ENCODE data around the gene ADTRP. TPM values are rescaled to one million over a fixed set of nuclear protein-coding genes. Genes with fewer than 3 reads are reported as not detected.
"Not testable (repeated sequence)": the region's sequence is repeated elsewhere in the genome, so short reads cannot be mapped to it uniquely, and the experiment has no call there.

Gene ADTRP
- total RNA-seq, 1 donor from 2014 or later: under 0.01 TPM

DNA sequence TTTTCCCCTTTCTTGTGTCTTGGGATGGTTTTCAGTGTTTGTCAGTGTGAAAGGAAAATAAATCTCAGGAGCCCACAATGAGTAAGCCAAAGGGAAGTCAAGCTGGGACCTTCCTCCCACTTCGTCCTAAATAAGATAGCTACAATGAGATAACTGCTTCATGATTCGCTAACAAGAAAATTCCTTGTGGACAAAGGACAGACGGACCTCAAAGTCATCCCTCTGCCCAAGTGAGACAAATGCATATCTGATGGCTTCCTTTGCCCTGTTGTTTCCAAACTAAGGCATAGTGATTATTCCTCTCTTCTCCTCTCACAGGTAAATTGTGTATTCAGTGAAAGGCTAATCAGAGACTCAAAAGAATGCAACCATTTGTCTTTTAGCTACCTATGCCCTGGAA, 26.1 kb upstream of the ADTRP start:
- Histone ChIP-seq H3K9me3 (ENCODE audit: control insufficient read depth in 3 of 3, low read length in 3 of 3) (no peaks in the 10 kb centered on the region), H3K4me1 (ENCODE audit: control insufficient read depth in 3 of 3, insufficient read depth in 3 of 3, low read length in 3 of 3) (peaks cover 0 to 3% (median under 1%) of the 10 kb centered on the region in 3 donors), H3K4me3 (ENCODE audit: low read length in 3 of 3) (no peak overlapping the region), H3K36me3 (ENCODE audit: control insufficient read depth in 3 of 3, insufficient read depth in 3 of 3, low read length in 3 of 3) (no peaks in the 10 kb centered on the region), H3K27me3 (ENCODE audit: control insufficient read depth in 3 of 3, insufficient read depth in 3 of 3, low read length in 3 of 3) (no peaks in the 10 kb centered on the region), H3K27ac (ENCODE audit: low read depth, low read length) (no peak overlapping the region), H3K9ac (ENCODE audit: low read depth in 1 of 3, low read length in 3 of 3) (no peak overlapping the region)

DNA sequence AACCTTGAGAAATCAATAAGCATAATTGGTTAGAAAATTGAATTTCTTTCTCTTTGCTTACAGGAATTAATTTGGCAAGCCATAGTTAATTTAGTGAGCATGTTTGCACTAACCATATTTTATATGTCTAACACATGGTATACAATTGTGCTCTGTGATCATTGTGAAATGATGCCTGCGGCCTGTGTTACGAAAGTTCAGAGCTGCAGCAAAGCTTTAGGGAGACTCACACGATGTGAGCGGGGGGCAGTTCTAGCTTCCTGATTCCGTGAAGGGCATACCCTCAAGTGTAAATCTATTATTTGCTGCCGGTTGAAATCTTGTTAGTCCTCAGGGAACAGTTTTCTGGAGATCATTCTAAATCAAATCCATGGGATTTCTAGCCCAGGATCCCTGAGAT, 25.5 kb upstream of the ADTRP start:
- H3K9ac ChIP-seq (ENCODE audit: low read depth in 1 of 3, low read length in 3 of 3): no peak overlapping the region
- H3K27me3 ChIP-seq (ENCODE audit: control insufficient read depth in 3 of 3, insufficient read depth in 3 of 3, low read length in 3 of 3): no peaks in the 10 kb centered on the region
- no peak overlapping the region for H3K27ac ChIP-seq (ENCODE audit: low read depth, low read length)
- H3K4me1 ChIP-seq (ENCODE audit: control insufficient read depth in 3 of 3, insufficient read depth in 3 of 3, low read length in 3 of 3): no peaks in the 10 kb centered on the region
- no peaks in the 10 kb centered on the region for H3K36me3 ChIP-seq (ENCODE audit: control insufficient read depth in 3 of 3, insufficient read depth in 3 of 3, low read length in 3 of 3)
- no peaks in the 10 kb centered on the region for H3K9me3 ChIP-seq (ENCODE audit: control insufficient read depth in 3 of 3, low read length in 3 of 3)
- H3K4me3 ChIP-seq (ENCODE audit: low read length in 3 of 3): no peak overlapping the region

DNA sequence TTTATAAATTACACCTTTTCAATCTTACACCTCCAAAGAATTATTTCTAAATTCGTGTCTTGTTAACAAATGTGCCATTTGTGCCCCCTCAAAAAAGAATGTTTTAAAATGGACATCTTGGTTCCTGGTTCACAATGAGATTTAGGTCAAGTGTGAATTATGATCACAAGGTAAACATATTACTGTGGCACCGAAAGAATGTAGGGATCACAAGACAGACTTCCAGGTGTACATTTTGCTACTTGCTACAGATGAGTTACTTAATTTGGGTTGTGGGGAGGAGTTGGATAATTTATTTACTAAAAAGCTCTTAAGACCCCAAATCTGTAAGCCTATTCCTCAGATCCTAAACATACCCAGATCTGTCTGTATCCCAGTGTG, 25.0 kb upstream of the ADTRP start:
- Histone ChIP-seq H3K27me3 (ENCODE audit: control insufficient read depth in 3 of 3, insufficient read depth in 3 of 3, low read length in 3 of 3) (no peaks in the 10 kb centered on the region), H3K9me3 (ENCODE audit: control insufficient read depth in 3 of 3, low read length in 3 of 3) (no peaks in the 10 kb centered on the region), H3K4me1 (ENCODE audit: control insufficient read depth in 3 of 3, insufficient read depth in 3 of 3, low read length in 3 of 3) (no peaks in the 10 kb centered on the region), H3K9ac (ENCODE audit: low read depth in 1 of 3, low read length in 3 of 3) (no peak overlapping the region), H3K36me3 (ENCODE audit: control insufficient read depth in 3 of 3, insufficient read depth in 3 of 3, low read length in 3 of 3) (no peaks in the 10 kb centered on the region), H3K4me3 (ENCODE audit: low read length in 3 of 3) (no peak overlapping the region), H3K27ac (ENCODE audit: low read depth, low read length) (no peak overlapping the region)

DNA sequence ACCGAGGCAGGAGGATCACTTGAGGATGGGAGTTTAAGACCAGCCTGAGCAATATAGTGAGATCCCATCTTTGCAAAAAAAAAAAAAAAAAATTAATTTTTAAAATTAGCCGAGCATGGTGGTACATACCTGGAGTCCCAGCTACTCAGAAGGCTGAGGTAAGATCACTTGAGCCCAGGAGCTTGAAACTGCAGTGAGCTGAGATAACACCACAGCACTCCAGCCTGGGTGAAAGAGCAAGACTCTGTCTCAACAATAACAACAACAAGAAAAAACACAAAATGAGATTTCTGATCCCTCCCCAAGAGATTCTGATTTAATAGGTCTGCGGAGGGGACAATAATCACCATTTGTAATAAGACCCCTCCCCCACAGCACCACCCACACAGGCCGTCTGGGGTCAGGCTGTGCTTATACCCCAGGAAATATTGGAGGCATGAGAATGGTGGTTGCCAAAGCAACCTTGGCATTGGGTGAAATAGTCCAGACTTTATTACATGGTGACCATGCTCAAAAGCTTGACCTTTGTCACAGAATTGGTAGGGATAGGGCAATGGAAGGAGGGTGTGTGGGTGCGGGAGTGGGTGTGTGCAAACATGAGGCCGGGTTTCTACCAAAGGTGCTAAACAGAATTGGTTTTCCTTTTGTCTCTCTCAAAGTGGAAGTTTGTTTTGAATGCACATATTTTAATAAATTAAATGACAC, 24.4 kb upstream of the ADTRP start:
- Histone ChIP-seq H3K27me3 (ENCODE audit: control insufficient read depth in 3 of 3, insufficient read depth in 3 of 3, low read length in 3 of 3) (no peaks in the 10 kb centered on the region), H3K4me1 (ENCODE audit: control insufficient read depth in 3 of 3, insufficient read depth in 3 of 3, low read length in 3 of 3) (no peaks in the 10 kb centered on the region), H3K27ac (ENCODE audit: low read depth, low read length) (no peak overlapping the region), H3K4me3 (ENCODE audit: low read length in 3 of 3) (no peak overlapping the region), H3K9ac (ENCODE audit: low read depth in 1 of 3, low read length in 3 of 3) (no peak overlapping the region), H3K9me3 (ENCODE audit: control insufficient read depth in 3 of 3, low read length in 3 of 3) (no peaks in the 10 kb centered on the region), H3K36me3 (ENCODE audit: control insufficient read depth in 3 of 3, insufficient read depth in 3 of 3, low read length in 3 of 3) (no peaks in the 10 kb centered on the region)

DNA sequence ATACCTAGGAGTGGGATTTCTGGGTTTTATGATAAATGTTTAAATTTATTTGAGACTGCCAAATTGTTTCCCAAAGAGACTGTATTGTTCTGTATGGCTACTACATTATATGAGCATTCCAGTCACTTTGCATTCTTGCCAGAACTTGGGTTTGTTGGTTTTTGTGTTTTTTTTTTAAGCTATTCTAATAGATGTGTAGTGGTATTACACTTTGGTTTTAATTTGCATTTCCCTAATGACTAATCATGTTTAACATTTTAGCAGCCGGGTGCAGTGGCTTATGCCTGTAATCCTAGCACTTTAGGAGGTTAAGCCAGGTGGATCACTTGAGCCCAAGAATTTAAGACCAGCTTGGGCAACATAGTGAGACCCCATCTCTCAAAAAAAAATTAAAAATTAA, 21.9 kb upstream of the ADTRP start:
- H3K4me3 ChIP-seq (ENCODE audit: low read length in 3 of 3); H3K36me3 ChIP-seq (ENCODE audit: control insufficient read depth in 3 of 3, insufficient read depth in 3 of 3, low read length in 3 of 3); H3K9me3 ChIP-seq (ENCODE audit: control insufficient read depth in 3 of 3, low read length in 3 of 3); H3K4me1 ChIP-seq (ENCODE audit: control insufficient read depth in 3 of 3, insufficient read depth in 3 of 3, low read length in 3 of 3); H3K9ac ChIP-seq (ENCODE audit: low read depth in 1 of 3, low read length in 3 of 3); H3K27me3 ChIP-seq (ENCODE audit: control insufficient read depth in 3 of 3, insufficient read depth in 3 of 3, low read length in 3 of 3); H3K27ac ChIP-seq (ENCODE audit: low read depth, low read length): not testable (repeated sequence)

DNA sequence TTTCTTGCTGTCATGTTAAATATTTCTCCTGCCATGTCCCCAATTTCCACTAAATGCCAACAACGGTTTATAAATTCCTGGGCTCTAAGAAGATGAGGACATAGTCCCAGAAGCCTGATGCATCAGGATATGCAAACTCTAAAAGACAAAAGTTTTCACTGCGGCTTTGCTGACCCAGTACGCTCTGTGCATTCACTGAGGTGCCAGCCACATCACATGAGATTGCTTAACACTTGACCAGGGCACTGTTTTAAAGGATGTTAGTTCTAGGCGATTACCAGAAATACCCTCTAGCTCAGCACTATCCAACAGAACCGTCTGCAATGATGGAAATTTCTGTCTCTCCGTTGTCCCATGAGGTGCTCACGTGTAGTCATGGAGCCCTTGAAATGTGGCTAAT, 19.9 kb upstream of the ADTRP start:
- Histone ChIP-seq H3K27me3 (ENCODE audit: control insufficient read depth in 3 of 3, insufficient read depth in 3 of 3, low read length in 3 of 3) (no peaks in the 10 kb centered on the region), H3K36me3 (ENCODE audit: control insufficient read depth in 3 of 3, insufficient read depth in 3 of 3, low read length in 3 of 3) (no peaks in the 10 kb centered on the region)

DNA sequence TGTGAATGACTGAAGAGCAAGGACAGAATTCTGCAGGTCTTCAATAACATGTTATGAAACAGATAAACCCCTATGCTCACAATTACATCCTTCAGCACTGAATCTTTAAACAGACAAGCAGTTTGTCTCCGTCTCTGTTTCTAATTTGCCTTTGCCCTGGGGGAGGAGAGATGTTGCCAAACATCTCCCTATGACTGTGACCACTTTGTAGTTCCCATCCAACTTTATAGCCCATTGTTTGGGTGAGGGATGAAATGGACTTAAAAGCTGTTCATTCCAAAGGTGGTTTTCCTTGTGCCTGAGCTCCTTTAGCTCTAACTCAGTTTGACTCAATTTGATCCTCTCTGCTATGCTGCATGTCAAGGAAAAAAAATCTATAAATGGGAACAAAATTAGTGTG, 19.5 kb upstream of the ADTRP start:
- Histone ChIP-seq H3K4me3 (ENCODE audit: low read length in 3 of 3) (no peak overlapping the region), H3K27me3 (ENCODE audit: control insufficient read depth in 3 of 3, insufficient read depth in 3 of 3, low read length in 3 of 3) (no peaks in the 10 kb centered on the region), H3K27ac (ENCODE audit: low read depth, low read length) (no peak overlapping the region), H3K9me3 (ENCODE audit: control insufficient read depth in 3 of 3, low read length in 3 of 3) (no peaks in the 10 kb centered on the region), H3K36me3 (ENCODE audit: control insufficient read depth in 3 of 3, insufficient read depth in 3 of 3, low read length in 3 of 3) (no peaks in the 10 kb centered on the region), H3K4me1 (ENCODE audit: control insufficient read depth in 3 of 3, insufficient read depth in 3 of 3, low read length in 3 of 3) (no peaks in the 10 kb centered on the region), H3K9ac (ENCODE audit: low read depth in 1 of 3, low read length in 3 of 3) (no peak overlapping the region)

More for the DNA sequence above, 19.9 kb upstream of the ADTRP start:
- Histone ChIP-seq H3K27ac (ENCODE audit: low read depth, low read length) (no peak overlapping the region), H3K9ac (ENCODE audit: low read depth in 1 of 3, low read length in 3 of 3) (no peak overlapping the region), H3K9me3 (ENCODE audit: control insufficient read depth in 3 of 3, low read length in 3 of 3) (no peaks in the 10 kb centered on the region), H3K4me1 (ENCODE audit: control insufficient read depth in 3 of 3, insufficient read depth in 3 of 3, low read length in 3 of 3) (no peaks in the 10 kb centered on the region), H3K4me3 (ENCODE audit: low read length in 3 of 3) (no peak overlapping the region)

DNA sequence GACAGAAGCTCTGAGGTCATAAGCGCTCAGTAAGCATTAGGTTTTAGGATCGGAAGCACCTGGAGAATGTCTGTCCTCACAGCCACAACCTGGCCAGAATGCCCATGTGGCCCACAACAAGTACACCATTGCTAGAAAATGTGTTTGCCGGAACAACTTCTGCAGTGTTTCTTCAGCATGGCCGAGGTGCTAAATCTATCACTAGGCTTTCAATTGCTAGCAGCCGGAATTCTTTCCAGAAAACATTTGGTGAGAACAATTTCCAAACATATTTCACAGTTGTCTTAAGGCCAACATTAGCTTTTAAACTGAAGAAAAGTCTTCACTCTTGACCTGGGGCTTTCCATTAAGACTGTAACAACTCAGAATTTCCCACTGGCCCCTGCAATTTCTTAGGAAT, 18.2 kb upstream of the ADTRP start:
- Histone ChIP-seq H3K4me1 (ENCODE audit: control insufficient read depth in 3 of 3, insufficient read depth in 3 of 3, low read length in 3 of 3) (no peaks in the 10 kb centered on the region), H3K27me3 (ENCODE audit: control insufficient read depth in 3 of 3, insufficient read depth in 3 of 3, low read length in 3 of 3) (no peaks in the 10 kb centered on the region), H3K4me3 (ENCODE audit: low read length in 3 of 3) (no peak overlapping the region), H3K27ac (ENCODE audit: low read depth, low read length) (no peak overlapping the region), H3K9ac (ENCODE audit: low read depth in 1 of 3, low read length in 3 of 3) (no peak overlapping the region), H3K9me3 (ENCODE audit: control insufficient read depth in 3 of 3, low read length in 3 of 3) (peaks cover 0 to 3% (median 0%) of the 10 kb centered on the region in 3 donors), H3K36me3 (ENCODE audit: control insufficient read depth in 3 of 3, insufficient read depth in 3 of 3, low read length in 3 of 3) (no peaks in the 10 kb centered on the region)

DNA sequence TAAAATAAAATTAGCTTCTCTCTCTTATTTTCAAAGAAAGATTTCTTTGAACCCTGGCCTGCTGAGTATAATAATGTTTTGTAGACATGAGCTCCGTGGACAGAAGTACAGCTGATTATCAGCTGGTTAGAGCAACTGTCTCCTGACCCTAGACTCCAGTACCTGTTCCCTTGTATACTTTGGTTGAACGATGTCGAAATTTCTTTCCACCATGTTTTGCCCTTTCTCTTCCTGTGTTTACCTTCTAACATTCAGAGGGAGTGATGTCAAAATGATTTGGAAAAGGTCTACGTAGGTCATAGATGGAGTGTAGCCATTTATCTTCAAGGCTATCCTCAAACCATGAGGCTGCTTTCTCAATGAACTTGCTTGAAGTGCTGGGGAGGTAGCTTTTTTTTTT, 16.8 kb upstream of the ADTRP start:
- H3K9me3 ChIP-seq (ENCODE audit: control insufficient read depth in 3 of 3, low read length in 3 of 3): peaks cover 0 to 3% (median 0%) of the 10 kb centered on the region in 3 donors
- no peak overlapping the region for H3K27ac ChIP-seq (ENCODE audit: low read depth, low read length)
- H3K4me1 ChIP-seq (ENCODE audit: control insufficient read depth in 3 of 3, insufficient read depth in 3 of 3, low read length in 3 of 3): no peaks in the 10 kb centered on the region
- H3K36me3 ChIP-seq (ENCODE audit: control insufficient read depth in 3 of 3, insufficient read depth in 3 of 3, low read length in 3 of 3): no peaks in the 10 kb centered on the region
- no peaks in the 10 kb centered on the region for H3K27me3 ChIP-seq (ENCODE audit: control insufficient read depth in 3 of 3, insufficient read depth in 3 of 3, low read length in 3 of 3)
- no peak overlapping the region for H3K4me3 ChIP-seq (ENCODE audit: low read length in 3 of 3)
- no peak overlapping the region for H3K9ac ChIP-seq (ENCODE audit: low read depth in 1 of 3, low read length in 3 of 3)

DNA sequence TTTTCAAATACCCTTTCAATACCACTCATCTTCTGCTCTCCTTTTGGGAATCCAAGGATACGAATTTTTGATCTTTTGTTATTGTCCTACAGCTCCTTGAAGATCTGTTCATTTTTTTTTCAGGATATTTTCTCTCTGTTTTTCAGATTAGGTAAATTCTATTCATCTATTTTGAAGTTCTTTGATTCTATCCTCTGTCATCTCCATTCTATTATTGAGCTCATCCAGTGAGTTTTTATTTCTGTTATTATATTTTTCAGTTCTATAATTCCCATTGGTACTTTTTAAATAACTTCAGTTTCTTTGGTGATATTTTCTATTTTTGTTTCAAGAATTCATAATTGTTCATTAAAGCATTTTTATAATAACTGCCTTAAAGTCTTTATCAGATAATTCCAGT, 14.7 kb upstream of the ADTRP start:
- H3K9me3 ChIP-seq (ENCODE audit: control insufficient read depth in 3 of 3, low read length in 3 of 3): peaks cover 0 to 3% (median 0%) of the 10 kb centered on the region in 3 donors
- H3K36me3 ChIP-seq (ENCODE audit: control insufficient read depth in 3 of 3, insufficient read depth in 3 of 3, low read length in 3 of 3): no peaks in the 10 kb centered on the region
- H3K4me3 ChIP-seq (ENCODE audit: low read length in 3 of 3): no peak overlapping the region
- H3K27me3 ChIP-seq (ENCODE audit: control insufficient read depth in 3 of 3, insufficient read depth in 3 of 3, low read length in 3 of 3): no peaks in the 10 kb centered on the region
- no peaks in the 10 kb centered on the region for H3K4me1 ChIP-seq (ENCODE audit: control insufficient read depth in 3 of 3, insufficient read depth in 3 of 3, low read length in 3 of 3)
- no peak overlapping the region for H3K9ac ChIP-seq (ENCODE audit: low read depth in 1 of 3, low read length in 3 of 3)
- no peak overlapping the region for H3K27ac ChIP-seq (ENCODE audit: low read depth, low read length)
